Measurements from ENCODE around the gene H2AZ1.
"Not testable (repeated sequence)": the region's sequence is repeated elsewhere in the genome, so short reads cannot be mapped to it uniquely, and the experiment has no call there.

The H2AZ1 gene

DNA sequence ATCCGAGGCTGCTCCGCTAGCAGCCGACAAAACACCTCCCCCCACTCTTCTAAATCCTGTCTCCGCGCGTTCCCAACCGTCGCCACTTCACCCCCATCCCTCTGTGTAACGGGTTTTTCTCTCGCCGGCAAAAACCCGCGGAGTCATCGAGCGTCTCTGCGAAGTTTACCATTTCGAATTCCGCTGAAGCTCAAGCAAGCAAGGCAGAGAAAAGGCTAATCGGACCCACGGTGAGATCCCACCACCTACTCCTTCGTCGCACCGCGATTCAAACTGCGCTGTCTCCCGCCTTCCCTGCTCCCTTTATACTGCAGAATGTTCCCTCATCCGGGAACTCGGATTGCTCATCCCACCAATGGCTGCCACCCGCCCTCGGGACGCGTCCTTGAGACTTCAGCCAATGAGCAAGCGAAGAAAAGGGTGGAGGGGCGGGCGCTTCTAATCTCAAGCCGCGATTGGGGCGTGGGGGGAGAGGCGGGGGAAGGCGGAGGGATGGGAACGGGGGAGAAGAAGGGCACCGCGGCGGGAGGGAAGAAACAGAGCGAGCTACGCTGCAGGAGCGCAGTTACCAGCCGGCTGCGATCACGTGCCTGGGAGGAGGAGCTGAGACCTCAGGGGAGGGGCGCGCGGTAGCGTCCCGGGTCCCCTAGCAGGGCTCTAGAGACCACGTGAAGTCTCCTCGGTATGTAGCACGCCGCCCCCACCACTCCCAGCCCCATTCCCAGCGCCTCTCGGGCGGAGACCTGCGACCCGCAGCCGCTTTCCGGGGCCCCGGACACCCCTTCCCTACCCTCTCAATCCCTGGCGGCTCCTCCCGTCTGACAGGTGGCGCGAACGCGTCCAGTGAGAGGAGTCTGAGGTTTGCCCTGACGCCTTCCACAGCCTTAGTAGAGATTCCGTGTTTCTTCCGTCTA, at the start of gene H2AZ1:
Gene H2AZ1, minus strand, starts transcription at position 277 of the 914 bp plus-strand sequence. Its CDS starts 105 bp downstream, at position 172.
- peak; percentile 95 to 96 for DNase-seq (ENCODE audit: low read depth in 1 of 2, low spot score in 1 of 2)

DNA sequence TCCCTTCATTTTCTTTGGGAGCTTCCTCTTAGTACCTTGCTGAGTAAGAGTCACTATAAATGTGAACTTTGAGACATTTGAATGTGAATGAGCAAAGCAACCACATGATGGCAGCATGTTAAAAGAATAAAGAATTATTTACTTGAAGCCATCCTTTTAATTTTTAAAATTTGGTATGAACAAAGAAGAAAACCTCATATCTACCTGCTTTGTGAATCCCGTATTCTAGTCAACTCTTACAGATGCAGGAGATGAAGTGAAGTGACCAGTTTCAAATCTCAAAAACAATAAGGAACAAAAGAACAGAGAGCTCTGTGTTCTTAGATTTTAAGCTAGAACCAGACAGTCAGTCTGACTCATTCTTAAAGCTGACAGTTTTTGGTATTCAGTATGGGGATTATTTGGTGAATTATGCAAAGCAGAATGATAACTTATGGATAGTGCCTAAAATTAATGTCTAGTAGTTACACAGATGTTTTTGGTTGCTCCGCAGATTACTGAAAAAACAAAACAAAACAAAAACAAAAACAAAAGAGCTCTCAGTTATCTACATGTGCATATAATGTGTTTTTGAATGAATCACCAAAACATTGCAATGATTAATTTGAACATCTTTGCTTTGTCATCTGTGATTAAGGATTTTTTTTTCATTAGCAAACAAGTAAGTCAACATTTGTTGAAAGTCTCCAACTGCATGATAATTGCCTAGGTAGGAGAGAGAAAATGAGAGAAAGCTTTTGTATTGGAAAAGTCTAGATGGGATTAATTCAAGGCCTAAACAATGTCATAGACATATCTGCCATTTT, 48.2 kb upstream of the H2AZ1 start:
- no peak for DNase-seq (ENCODE audit: low read depth in 1 of 2, low spot score in 1 of 2)

DNA sequence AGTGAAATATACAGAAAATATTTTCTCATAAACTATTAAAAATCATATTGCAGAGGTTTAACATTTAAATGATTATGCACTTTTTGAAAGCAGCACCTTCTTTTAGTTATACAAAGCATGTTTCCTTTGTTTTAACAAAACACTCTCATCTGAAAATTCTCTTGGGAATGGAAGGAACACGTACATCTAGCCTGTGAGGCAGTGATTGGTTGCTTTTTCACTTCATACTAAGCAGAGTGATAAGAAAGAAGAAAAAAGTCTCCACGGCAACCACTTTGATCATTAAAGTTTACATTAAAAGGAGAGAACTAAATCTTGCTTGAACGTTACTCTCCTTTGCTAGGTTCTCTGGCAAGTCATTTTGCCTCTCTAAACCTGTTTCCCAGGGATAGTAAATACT, 41.7 kb upstream of the H2AZ1 start:
- no peak for DNase-seq (ENCODE audit: low read depth in 1 of 2, low spot score in 1 of 2)

DNA sequence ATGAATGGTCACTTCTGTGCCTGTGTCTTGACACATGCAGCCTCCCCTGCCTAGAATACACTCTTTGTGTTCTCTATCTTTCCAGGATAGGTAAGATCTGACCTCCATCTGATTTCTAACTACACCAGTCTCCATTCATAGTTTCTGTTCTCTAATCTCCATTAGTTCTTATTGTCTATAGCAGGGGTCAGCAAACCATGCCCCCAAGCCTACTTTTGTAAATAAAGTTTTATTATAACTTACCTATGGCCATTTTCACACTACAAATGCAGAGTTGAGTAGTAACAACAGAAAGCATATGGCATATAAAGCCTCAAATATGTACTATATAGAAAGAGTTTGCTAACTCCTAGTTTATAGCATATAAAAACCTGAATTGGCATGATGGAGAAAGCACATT, 37.6 kb upstream of the H2AZ1 start:
- no peak for DNase-seq (ENCODE audit: low read depth in 1 of 2, low spot score in 1 of 2)

DNA sequence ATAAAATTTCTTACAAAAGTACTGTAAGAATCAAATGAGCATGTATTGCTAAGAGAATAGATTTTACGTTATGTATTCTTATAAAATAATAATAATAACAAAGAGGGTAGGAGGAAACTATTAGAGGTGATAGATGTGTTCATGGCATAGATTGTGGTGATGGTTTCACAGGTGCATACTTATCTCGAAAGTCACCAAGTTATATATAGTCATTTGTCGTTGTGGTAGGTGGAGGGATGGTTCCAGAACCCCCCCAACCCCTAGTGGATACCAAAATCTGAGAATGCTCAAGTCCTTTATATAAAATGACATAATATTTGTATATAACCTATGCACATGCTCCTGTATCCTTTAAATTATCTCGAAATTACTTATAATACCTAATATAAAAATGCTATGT, 36.7 kb upstream of the H2AZ1 start:
- DNase-seq (ENCODE audit: low read depth in 1 of 2, low spot score in 1 of 2) = no peak

DNA sequence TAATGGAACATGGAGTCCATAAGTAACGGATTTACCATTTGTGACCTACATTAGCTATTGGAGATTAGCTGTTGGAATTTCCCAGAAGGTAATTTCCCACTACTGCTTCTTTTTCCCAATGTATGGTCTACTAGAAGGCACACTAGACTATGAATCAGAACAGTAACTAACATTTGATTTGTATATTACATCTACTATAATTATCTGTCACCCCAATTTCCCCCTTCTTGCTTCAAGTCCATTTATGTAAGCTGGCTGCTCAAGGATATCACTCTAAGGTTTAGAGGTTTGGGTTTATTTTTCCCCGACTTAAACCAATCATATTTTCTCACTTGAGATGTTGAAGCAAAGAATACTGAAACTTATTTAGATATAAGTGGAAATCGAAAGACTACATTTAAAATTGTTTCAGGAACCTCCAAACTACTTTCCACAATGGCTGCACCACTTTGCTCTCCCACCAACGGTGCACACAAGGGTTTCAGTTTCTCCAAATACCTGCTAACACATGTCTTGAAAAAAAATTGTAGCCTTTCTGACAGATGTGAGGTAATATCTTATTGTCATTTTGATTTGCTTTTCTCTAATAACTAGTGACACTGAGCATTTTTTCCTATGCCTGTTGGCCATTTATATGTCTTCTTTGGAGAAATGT, 33.3 kb upstream of the H2AZ1 start:
- no peak for DNase-seq (ENCODE audit: low read depth in 1 of 2, low spot score in 1 of 2)

DNA sequence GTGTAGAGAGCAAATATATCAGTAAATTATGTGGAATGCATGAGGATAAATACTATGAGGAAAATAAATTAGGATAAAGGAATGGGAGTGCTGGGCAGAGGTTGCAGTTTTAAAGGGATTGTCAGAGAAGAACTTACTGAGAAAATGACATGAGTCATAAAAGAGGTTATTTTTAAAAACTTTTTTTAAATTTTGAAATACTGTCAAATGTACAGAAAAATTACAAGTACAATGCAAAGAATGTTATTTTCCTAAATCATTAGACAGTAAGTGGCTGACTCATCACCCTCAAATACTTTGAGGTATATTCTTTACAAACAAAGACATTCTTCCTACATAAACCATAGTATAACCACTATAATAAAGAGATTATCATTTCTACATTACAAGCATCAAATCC, 29.8 kb upstream of the H2AZ1 start:
- no peak for DNase-seq (ENCODE audit: low read depth in 1 of 2, low spot score in 1 of 2)

DNA sequence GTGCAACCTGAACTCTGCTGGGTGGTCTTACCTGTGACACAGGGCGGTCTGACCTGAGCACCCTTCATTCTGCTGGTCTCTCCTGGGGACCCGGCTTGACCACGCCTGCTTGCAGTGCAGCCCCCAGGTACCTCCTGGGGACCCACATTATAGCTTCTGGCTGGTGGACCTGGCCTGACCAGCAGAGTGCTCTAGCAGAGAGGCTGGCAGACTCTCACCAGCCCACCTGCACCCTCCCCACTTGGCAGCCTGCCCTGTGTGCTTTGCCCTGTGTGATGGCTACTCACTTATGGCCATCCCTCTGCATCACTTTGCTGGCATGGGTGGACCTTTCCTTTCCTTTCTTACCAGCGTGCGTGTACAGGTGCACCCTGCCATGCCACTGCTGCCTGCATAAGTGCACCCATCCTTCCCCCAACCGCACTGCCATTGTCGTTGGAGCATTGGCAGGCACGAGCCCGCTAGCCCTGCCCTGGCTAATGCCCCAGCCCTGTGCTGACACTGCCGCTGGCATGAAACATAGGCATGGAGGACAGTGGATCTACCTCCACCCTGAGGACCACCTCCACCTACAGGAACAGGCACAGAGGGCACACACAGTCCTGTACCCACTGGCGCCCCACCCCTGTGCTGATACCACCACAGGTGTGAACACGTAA, 21.5 kb upstream of the H2AZ1 start:
- DNase-seq (ENCODE audit: low read depth in 1 of 2, low spot score in 1 of 2) = no peak

DNA sequence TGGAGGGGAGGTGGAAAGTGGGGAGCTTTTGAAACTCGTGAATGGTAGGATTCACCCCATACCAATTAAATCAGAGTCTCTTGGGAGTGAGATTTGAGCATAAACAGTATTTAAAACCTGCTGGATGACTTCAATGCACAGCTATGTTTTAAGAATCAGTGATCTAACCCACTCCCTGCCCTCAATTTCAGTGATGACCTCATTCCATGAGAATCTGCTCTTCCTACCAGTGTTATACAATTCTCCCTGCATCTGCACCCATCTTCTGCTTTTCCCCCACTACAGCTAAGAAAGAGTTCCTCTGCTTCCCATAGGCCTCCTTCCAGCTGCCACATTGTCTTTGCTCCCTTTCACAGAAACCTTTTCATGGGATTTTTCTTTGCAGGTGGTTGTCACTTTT, 18.3 kb upstream of the H2AZ1 start:
- no peak for DNase-seq (ENCODE audit: low read depth in 1 of 2, low spot score in 1 of 2)

DNA sequence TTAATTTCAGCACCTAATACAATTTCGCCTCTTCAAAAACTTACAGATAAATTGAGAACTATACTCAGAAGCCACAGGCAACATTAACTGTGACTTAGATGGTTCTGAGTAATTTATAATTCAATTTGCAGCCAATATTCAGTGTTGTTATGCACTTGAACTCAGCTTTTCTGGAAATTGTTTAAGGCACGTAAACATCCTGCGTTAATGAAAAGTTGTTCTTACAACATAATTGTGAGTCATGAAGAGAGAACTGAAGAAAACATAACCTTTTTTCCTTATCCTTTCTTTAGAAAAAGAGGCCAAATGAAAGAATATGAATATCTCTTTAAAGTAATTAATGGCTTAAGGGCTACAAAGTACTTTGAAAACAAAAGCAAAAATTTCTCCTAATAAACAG, 16.6 kb upstream of the H2AZ1 start:
- DNase-seq (ENCODE audit: low read depth in 1 of 2, low spot score in 1 of 2) = no peak

DNA sequence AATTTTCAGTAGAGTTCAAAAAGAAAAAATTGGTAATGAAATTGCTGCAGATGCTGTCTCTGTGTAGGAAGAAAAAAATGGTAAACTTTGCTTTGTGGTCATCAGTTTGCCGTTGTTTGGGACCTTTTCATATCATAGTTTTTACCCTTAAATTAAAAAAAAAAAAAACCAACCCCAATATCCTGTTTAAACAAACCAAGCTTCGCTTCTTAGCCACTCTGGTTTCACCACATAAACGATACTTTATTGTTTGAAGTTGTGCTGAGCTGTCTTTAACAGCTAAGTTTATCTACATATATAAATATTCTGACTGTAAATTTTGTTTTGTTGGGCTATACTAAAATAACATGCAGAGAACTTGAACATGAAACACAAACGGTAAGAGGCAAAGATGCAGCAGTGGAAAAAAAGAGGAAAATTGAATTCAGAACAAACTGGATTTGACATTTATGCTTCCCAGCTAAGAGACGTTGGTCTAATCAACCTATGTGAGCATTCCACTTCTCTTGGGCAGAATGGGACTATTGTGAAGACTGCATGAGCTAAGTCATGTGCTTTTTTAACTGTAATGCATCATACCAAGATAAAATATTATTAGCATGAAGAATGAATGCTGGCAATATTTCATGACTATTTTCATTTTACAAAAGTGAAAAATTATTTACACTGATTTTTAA, 15.7 kb upstream of the H2AZ1 start:
- DNase-seq (ENCODE audit: low read depth in 1 of 2, low spot score in 1 of 2) = no peak

DNA sequence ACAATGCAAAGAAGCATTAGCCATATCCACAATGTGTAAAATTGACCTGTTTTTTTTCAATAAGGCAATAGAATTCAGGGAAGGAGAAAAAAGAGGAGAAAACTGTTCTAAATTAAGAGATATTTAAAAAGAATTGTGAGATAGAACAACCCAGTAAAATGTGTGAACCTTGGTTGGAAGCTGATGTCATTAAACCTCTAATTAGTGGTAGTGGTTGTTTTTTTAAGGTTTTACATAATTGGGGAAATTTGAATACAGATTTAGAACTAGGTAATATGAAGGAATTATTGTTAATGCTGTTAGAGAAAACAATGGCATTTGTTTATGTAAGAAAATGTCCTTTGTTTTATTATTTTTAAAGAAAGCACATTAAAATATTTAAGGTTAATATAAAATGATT, 15.1 kb upstream of the H2AZ1 start:
- no peak for DNase-seq (ENCODE audit: low read depth in 1 of 2, low spot score in 1 of 2)

DNA sequence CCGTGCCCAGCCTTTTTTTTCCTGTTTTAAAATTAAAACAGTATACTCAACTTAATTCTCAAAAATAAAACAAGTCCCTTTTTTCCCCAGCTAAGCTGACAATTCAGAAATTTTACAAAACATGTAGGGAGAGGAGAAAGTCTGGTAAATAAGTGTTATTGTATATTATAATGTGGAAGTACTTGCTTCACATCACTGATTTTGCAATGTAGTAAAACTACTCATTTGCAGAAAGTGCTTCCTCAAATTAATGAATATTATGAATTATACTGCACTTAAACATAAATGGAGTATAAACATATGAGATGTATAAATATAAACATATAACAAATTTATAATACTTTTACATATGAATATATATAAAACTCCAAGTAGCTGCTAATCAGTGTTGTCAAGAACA, 11.6 kb upstream of the H2AZ1 start:
- no peak for DNase-seq (ENCODE audit: low read depth in 1 of 2, low spot score in 1 of 2)

DNA sequence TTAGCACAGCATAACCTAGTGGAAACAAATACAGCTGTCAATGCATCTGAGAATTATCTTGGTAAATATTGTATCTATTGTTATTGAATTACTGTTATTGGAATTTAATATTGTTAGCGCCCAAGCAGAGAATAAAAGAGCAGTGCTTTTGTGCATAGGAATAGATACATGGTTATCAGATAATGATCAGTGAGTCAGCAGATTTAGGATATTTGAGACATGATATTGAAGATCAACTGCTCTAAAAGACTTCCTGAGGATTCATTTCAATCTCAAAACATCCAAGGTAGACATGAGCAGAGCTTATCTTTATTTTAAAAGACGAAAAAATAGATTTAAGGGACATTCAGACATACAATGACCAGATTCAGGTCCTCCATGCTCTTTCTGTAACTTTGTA, 10.6 kb upstream of the H2AZ1 start:
- DNase-seq (ENCODE audit: low read depth in 1 of 2, low spot score in 1 of 2) = no peak

DNA sequence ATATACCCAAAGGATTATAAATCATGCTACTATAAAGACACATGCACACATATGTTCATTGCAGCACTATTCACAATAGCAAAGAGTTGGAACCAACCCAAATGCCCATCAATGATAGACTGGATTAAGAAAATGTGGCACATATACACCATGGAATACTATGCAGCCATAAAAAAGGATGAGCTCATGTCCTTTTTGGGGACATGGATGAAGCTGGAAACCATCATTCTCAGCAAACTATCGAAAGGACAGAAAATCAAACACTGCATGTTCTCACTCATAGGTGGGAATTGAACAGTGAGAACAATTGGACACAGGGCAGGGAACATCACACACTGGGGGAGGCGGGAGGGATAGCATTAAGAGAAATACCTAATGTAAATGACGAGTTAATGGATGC, 8.1 kb upstream of the H2AZ1 start:
- DNase-seq (ENCODE audit: low read depth in 1 of 2, low spot score in 1 of 2) = not testable (repeated sequence)

DNA sequence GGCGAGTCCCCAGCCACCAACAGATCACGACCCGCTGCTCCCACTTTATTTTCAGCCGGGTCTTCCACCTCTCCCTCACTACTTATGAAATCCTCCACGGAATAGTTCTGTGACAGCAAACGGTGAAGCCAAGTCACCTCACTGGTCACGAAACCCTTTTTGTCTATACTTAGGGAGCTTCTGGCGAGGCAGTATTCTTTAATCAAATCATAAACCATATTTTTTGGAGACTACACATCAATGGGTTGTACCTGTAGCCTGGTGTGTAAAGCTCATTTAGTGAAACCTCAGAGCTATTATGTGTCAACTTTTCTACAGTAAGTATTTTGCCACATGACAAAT, 809 bp upstream of the H2AZ1 start:
- no peak for DNase-seq (ENCODE audit: low read depth in 1 of 2, low spot score in 1 of 2)

DNA sequence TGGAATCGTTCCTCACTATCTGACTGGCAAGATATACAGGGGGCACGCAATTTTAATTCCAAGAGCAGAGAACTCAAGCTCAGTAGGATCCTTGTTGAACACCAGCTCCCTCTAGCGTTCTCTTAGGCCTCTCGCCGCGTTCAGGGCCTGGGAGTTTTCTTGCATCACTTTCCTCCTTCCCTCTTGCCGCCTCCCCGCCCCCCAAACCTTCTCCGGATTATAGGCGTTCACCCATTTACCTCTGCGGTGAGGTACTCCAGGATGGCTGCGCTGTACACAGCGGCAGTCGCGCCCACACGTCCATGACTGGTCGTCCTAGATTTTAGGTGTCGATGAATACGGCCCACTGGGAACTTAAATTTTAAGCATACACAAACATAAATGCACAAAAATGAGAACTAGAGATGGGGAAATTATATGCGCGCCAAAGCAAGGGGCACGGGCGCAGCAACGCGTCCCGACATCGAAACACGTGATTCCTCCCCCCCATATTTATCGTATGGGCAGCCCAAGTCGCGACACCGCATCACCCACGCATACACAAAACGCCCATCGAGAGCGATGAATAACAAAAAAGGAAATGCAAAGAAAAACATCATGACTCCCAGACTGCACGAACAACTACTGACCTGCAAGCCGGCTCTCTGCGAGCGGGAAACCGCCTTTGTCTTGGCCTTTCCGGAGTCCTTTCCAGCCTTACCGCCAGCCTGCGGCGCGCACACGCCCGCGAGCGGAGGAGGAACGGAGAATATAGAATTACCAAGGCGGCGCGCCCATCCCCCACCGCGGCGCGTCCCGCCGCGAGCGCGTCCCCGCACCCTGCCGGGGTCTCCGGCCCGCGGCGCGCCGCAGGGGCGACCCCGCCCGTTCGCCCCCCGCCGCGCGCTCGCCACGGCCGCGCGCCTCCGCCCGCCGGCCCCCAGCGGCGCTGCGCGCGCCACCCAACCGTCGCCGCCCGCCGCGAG, 759 bp downstream of the H2AZ1 start:
- peak; percentile 62 to 75 for DNase-seq (ENCODE audit: low read depth in 1 of 2, low spot score in 1 of 2)

DNA sequence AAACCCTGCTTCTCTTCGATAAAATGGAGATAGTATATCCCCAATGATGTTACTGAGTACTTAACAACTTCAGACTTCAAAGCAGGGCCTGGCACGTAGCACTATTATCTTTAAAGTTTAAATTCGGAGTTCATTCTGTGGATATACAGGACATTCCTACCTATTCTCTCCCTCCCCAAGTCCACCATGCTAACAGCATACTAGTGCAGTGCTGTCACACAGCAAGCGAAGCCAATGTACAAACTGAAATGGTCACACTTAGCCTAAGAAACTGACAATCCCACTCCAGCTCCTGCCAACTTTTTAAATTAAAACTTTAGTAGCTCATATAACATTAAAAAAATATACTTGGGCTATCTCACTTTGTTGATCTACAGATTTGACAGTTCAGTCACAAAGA, 2.5 kb downstream of the H2AZ1 start:
- no peak for DNase-seq (ENCODE audit: low read depth in 1 of 2, low spot score in 1 of 2)

DNA sequence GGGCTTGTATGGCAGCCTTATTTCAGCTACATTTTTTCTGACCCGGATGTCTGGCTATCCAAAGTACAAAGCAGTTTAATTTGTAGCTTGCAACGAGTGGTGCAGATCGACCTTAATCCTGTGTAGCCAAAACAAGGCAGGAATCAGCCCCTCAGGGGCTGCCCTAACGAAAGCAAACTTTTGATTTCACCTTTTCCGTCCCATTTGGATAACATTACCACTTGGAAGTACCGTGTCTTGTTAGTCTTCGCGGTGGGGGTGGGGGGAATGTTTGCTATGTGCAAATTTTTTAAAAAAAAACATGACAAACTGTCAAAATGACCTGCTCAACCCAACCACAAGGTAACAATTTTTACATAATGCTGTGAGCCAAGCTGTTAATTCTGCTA, 2.9 kb downstream of the H2AZ1 start:
- no peak for DNase-seq (ENCODE audit: low read depth in 1 of 2, low spot score in 1 of 2)

All from activated T-helper 1 cell treated with anti-CD3 and anti-CD28 coated beads, Interleukin-2, amount 50 U/mL, for 16 hours (primary cell).